Activated CD4-positive, alpha-beta T cell treated with anti-CD3 and anti-CD28 coated beads, Interleukin-2, amount 50 U/mL, for 1 hour (primary cell): ENCODE data around the gene FXYD5.

Experiments
- DNase-seq: peaks from one replicate; pipeline ENCODE4 v3.0.0-alpha.2; 2020

The FXYD5 gene

GRCh38 chr19:35154525-35155406, at the start of gene FXYD5:
Gene FXYD5, plus strand, starts transcription at chr19:35154735. Its CDS starts 816 bp downstream, at chr19:35155551.
- peak; percentile 79 for DNase-seq

GRCh38 chr19:35105047-35105410, 49.5 kb upstream of the FXYD5 start:
- DNase-seq, result no peak

- DNase-seq, result no peak
Measured at GRCh38 chr19:35105411-35106290, 48.9 kb upstream of the FXYD5 start.

GRCh38 chr19:35106291-35106583, 48.3 kb upstream of the FXYD5 start:
- no peak for DNase-seq

- no peak for DNase-seq
Measured at GRCh38 chr19:35106898-35107541, 47.5 kb upstream of the FXYD5 start.

GRCh38 chr19:35107545-35107944, 47.0 kb upstream of the FXYD5 start:
- no peak for DNase-seq

GRCh38 chr19:35108730-35109129, 45.8 kb upstream of the FXYD5 start:
- DNase-seq, result no peak

- DNase-seq, result no peak
Measured at GRCh38 chr19:35109395-35110112, 45.0 kb upstream of the FXYD5 start.

- DNase-seq, result no peak
Measured at GRCh38 chr19:35110974-35111373, 43.6 kb upstream of the FXYD5 start.

GRCh38 chr19:35112995-35113688, 41.4 kb upstream of the FXYD5 start:
- no peak for DNase-seq

- DNase-seq, result peak; percentile 68
Measured at GRCh38 chr19:35114353-35115176, 40.0 kb upstream of the FXYD5 start.

GRCh38 chr19:35115177-35115951, 39.2 kb upstream of the FXYD5 start, which contains the start of gene FXYD3:
Gene FXYD3, plus strand, starts transcription at chr19:35115823. Its CDS starts 3,554 bp downstream, at chr19:35119377.
- DNase-seq, result no peak

- no peak for DNase-seq
Measured at GRCh38 chr19:35116072-35116801, 38.3 kb upstream of the FXYD5 start.

- DNase-seq, result no peak
Measured at GRCh38 chr19:35117116-35117515, 37.4 kb upstream of the FXYD5 start.

- no peak for DNase-seq
Measured at GRCh38 chr19:35117799-35118198, 36.7 kb upstream of the FXYD5 start.

- no peak for DNase-seq
Measured at GRCh38 chr19:35118268-35119020, 36.1 kb upstream of the FXYD5 start.

GRCh38 chr19:35119091-35119490, 35.4 kb upstream of the FXYD5 start:
- no peak for DNase-seq

GRCh38 chr19:35119578-35120155, 34.9 kb upstream of the FXYD5 start:
- no peak for DNase-seq
